Activated T-cell treated with anti-CD3 and anti-CD28 coated beads, Interleukin-2, amount 50 U/mL, for 4 hours (primary cell): ENCODE measurements around the gene EHHADH. TPM values are rescaled to one million over a fixed set of nuclear protein-coding genes. Genes with fewer than 3 reads are reported as not detected.

Experiments used
- ATAC-seq, 2 donors: fragments of 200-7000 bp; cut with Tn5 transposase; one replicate each; pipeline ENCODE4 v1.10.0; 2021
- DNase-seq: peaks from one replicate; pipeline ENCODE4 v3.0.0-alpha.2; 2020
- H3K27me3 Mint-ChIP-seq: one replicate; pipeline ENCODE4 v1.8.0; 2021; ENCODE audit warnings: low read depth, mixed read lengths
- H3K36me3 Mint-ChIP-seq: one replicate; pipeline ENCODE4 v1.8.0; 2022; ENCODE audit warnings: mixed read lengths; ENCODE audit not compliant: insufficient read depth
- H3K4me1 Mint-ChIP-seq: one replicate; pipeline ENCODE4 v1.8.0; 2021; ENCODE audit warnings: low read depth, mixed read lengths
- H3K4me3 Mint-ChIP-seq: one replicate; pipeline ENCODE4 v1.8.0; 2021; ENCODE audit warnings: mild to moderate bottlenecking, moderate library complexity, mixed read lengths
- H3K9me3 Mint-ChIP-seq: one replicate; pipeline ENCODE4 v1.8.0; 2021; ENCODE audit warnings: mixed read lengths
- total RNA-seq, 3 donors: library from RNA; stranded (reverse); gene quantifications; one replicate each; pipeline ENCODE4 v1.2.1, GENCODE V29; 2021

EHHADH gene
- total RNA-seq, 3 donors from 2014 or later = 0.79 to 1.8 (median 1.8) TPM

DNA sequence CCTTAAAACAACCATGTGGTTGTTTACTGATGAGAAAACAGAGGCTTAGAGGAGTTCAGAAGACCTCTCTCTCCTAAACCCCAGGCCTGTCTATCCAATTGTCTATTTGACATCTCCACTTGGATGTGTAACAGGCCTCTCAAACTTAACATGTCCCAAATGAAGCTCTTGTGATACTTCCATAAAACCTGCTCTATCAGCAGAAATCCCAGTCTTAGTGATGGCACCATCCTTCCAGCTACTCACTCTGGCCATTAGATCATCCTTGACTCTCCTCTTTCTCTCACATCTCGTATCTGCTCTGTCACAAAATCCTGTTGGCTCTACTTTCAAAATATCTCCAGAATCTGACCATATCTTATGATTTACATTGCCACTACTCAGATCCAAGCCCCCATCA, 28.8 kb downstream of the EHHADH start:
- DNase-seq = no peak
- Mint-ChIP-seq H3K9me3 (no peaks in the 10 kb centered on the region), H3K4me1 (no peaks in the 10 kb centered on the region), H3K36me3 (peaks cover 4% of the 10 kb centered on the region), H3K27me3 (no peaks in the 10 kb centered on the region), H3K4me3 (no peak overlapping the region)
- no peak for ATAC-seq

- DNase-seq (no peak), ATAC-seq (no peak)
- Mint-ChIP-seq H3K27me3 (no peaks in the 10 kb centered on the region), H3K36me3 (no peaks in the 10 kb centered on the region), H3K4me3 (no peak overlapping the region), H3K4me1 (no peaks in the 10 kb centered on the region), H3K9me3 (no peaks in the 10 kb centered on the region)
These were observed 32.6 kb downstream of the EHHADH start for GRCh38 chr3:185221203-185221602.

GRCh38 chr3:185216607-185216958, 37.3 kb downstream of the EHHADH start:
- H3K27me3 Mint-ChIP-seq = no peaks in the 10 kb centered on the region

DNA sequence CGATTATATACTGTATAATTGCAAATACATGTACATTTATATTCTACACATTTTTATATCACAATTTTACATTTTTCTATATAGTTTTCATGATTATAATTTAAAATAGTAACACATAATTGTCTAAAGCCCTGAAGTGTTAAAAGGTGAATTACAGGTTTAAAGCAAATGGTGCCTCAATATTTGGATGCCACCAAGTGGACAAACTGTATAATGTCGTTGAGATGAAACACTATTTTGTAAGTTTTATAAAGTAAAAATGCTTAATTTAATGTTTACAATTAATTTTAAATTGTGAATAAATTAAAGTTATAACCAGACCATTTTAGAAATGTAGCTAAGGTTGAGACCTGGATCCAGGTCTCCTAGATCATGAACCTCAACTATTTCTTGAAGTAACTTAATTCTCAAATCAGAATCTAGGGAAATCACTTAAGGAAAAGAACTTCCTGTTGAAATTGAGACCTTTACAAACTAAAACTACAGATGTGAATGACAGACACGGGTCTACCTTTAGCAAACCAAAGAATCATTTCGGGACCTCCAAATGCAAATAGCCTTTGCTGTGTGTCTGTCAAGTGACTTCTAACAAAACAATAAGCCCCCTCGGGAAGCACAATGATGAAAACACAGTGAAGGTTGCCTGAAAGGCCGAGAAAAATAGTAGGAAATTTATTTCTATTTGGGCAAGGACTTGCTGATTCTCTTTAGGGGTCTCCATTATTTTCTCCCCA, 37.8 kb downstream of the EHHADH start:
- Mint-ChIP-seq H3K4me1 (no peaks in the 10 kb centered on the region), H3K9me3 (no peaks in the 10 kb centered on the region), H3K36me3 (no peaks in the 10 kb centered on the region), H3K27me3 (no peaks in the 10 kb centered on the region), H3K4me3 (no peak overlapping the region)
- no peak for ATAC-seq
- no peak for DNase-seq

More at GRCh38 chr3:185216607-185216958, 37.3 kb downstream of the EHHADH start:
- no peaks in the 10 kb centered on the region for H3K9me3 Mint-ChIP-seq
- no peaks in the 10 kb centered on the region for H3K4me1 Mint-ChIP-seq
- DNase-seq (no peak), ATAC-seq (no peak)
- no peak overlapping the region for H3K4me3 Mint-ChIP-seq
- no peaks in the 10 kb centered on the region for H3K36me3 Mint-ChIP-seq

GRCh38 chr3:185212559-185212958, 41.3 kb downstream of the EHHADH start:
- peaks cover 3% of the 10 kb centered on the region for H3K4me1 Mint-ChIP-seq
- no peaks in the 10 kb centered on the region for H3K36me3 Mint-ChIP-seq
- H3K4me3 Mint-ChIP-seq = no peak overlapping the region
- H3K27me3 Mint-ChIP-seq = no peaks in the 10 kb centered on the region
- DNase-seq (no peak), ATAC-seq (no peak)
- H3K9me3 Mint-ChIP-seq = no peaks in the 10 kb centered on the region

- DNase-seq (no peak), ATAC-seq (no peak)
- no peaks in the 10 kb centered on the region for H3K27me3 Mint-ChIP-seq
- H3K9me3 Mint-ChIP-seq = no peaks in the 10 kb centered on the region
- peaks cover 3% of the 10 kb centered on the region for H3K4me1 Mint-ChIP-seq
- no peaks in the 10 kb centered on the region for H3K36me3 Mint-ChIP-seq
- H3K4me3 Mint-ChIP-seq = no peak overlapping the region
These were observed 41.8 kb downstream of the EHHADH start for GRCh38 chr3:185212086-185212485.

GRCh38 chr3:185210621-185211142, 43.2 kb downstream of the EHHADH start:
- Mint-ChIP-seq H3K36me3 (no peaks in the 10 kb centered on the region), H3K9me3 (no peaks in the 10 kb centered on the region), H3K4me3 (no peak overlapping the region), H3K27me3 (no peaks in the 10 kb centered on the region), H3K4me1 (peaks cover 3% of the 10 kb centered on the region)
- DNase-seq = no peak
- ATAC-seq = no peak

DNA sequence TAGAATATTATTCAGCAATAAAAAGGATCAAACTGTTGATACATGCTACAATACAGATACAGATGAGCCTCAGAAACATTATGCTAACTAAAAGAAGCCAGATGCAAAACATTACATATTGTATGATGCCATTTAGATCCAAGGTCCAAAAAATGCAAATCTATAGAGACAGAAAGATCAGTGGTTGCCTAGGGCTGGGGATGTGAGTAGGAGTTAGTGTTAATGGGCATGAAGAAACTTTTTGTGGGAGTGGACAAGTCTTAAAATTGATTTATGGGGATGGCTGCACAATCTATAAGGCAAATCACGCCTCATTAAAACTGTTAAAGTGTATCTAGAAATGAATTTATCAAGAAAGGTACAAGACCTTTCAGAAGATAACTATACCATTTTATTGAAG, 45.0 kb downstream of the EHHADH start:
- Mint-ChIP-seq H3K27me3 (no peaks in the 10 kb centered on the region), H3K9me3 (no peaks in the 10 kb centered on the region), H3K4me1 (peaks cover 3% of the 10 kb centered on the region), H3K4me3 (no peak overlapping the region), H3K36me3 (no peaks in the 10 kb centered on the region)
- DNase-seq (no peak), ATAC-seq (no peak)

GRCh38 chr3:185207931-185208746, 45.7 kb downstream of the EHHADH start:
- no peaks in the 10 kb centered on the region for H3K27me3 Mint-ChIP-seq
- DNase-seq = no peak
- H3K36me3 Mint-ChIP-seq = no peaks in the 10 kb centered on the region
- no peak overlapping the region for H3K4me3 Mint-ChIP-seq
- peaks cover 3% of the 10 kb centered on the region for H3K4me1 Mint-ChIP-seq
- ATAC-seq = peak; percentile 46 to 78
- H3K9me3 Mint-ChIP-seq = no peaks in the 10 kb centered on the region

DNA sequence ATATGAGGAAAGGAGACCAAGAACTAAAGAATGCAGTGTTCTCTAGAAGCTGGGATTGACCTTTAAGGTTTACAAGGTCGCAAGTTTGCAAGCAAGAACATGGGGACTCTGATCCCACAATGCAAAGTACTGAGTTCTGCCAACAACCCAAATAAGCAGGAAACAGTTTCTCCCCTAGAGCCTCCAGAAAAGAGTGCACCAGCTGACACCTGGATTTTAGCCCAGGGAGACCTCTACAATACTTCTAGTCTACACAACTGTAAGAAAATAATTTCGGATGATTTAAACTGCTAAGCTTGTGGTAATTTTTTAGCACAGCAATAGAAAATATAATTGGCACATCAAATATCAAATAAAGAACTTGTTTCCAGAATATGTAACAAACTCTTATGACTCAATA, 46.4 kb downstream of the EHHADH start:
- ATAC-seq (no peak), DNase-seq (no peak)
- H3K36me3 Mint-ChIP-seq = no peaks in the 10 kb centered on the region
- H3K27me3 Mint-ChIP-seq = no peaks in the 10 kb centered on the region
- H3K4me1 Mint-ChIP-seq = peaks cover 3% of the 10 kb centered on the region
- no peaks in the 10 kb centered on the region for H3K9me3 Mint-ChIP-seq
- no peak overlapping the region for H3K4me3 Mint-ChIP-seq

- ATAC-seq (no peak), DNase-seq (no peak)
- no peaks in the 10 kb centered on the region for H3K36me3 Mint-ChIP-seq
- H3K27me3 Mint-ChIP-seq = no peaks in the 10 kb centered on the region
- no peaks in the 10 kb centered on the region for H3K9me3 Mint-ChIP-seq
- H3K4me3 Mint-ChIP-seq = no peak overlapping the region
- peaks cover 3% of the 10 kb centered on the region for H3K4me1 Mint-ChIP-seq
These were observed 48.0 kb downstream of the EHHADH start for GRCh38 chr3:185205865-185206264.

DNA sequence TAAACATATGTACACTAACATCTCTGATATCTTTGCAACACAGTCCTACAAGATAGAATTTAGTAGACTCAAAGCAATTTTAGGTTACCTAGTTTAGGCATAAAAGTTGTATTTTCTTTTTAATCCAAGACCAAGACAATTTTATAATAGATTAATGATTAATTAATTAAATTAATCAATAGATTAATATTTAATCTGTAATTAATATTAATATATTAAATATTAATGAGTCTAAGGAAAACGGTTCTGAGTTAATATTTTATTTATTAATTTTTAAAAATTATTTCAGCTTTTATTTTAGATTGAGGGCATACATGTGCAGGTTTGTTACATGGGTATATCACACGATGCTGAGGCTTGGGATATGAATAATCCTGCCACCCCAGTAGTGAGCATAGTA, 49.0 kb downstream of the EHHADH start:
- no peak overlapping the region for H3K4me3 Mint-ChIP-seq
- ATAC-seq = no peak
- no peak for DNase-seq
- no peaks in the 10 kb centered on the region for H3K9me3 Mint-ChIP-seq
- H3K4me1 Mint-ChIP-seq = peaks cover 3% of the 10 kb centered on the region
- H3K36me3 Mint-ChIP-seq = peaks cover 2% of the 10 kb centered on the region
- no peaks in the 10 kb centered on the region for H3K27me3 Mint-ChIP-seq

GRCh38 chr3:185200639-185201038, 53.2 kb downstream of the EHHADH start:
- DNase-seq = no peak
- no peaks in the 10 kb centered on the region for H3K9me3 Mint-ChIP-seq
- H3K36me3 Mint-ChIP-seq = peaks cover 2% of the 10 kb centered on the region
- H3K27me3 Mint-ChIP-seq = no peaks in the 10 kb centered on the region
- H3K4me3 Mint-ChIP-seq = no peak overlapping the region
- ATAC-seq = no peak
- H3K4me1 Mint-ChIP-seq = no peaks in the 10 kb centered on the region

GRCh38 chr3:185199671-185200070, 54.2 kb downstream of the EHHADH start:
- H3K4me1 Mint-ChIP-seq = no peaks in the 10 kb centered on the region

GRCh38 chr3:185199206-185199605, 54.6 kb downstream of the EHHADH start:
- H3K4me3 Mint-ChIP-seq = no peak overlapping the region
- ATAC-seq (no peak), DNase-seq (no peak)
- no peaks in the 10 kb centered on the region for H3K9me3 Mint-ChIP-seq
- H3K36me3 Mint-ChIP-seq = peaks cover 2% of the 10 kb centered on the region
- no peaks in the 10 kb centered on the region for H3K27me3 Mint-ChIP-seq
- H3K4me1 Mint-ChIP-seq = no peaks in the 10 kb centered on the region

More at GRCh38 chr3:185199671-185200070, 54.2 kb downstream of the EHHADH start:
- DNase-seq (no peak), ATAC-seq (no peak)
- H3K4me3 Mint-ChIP-seq = no peak overlapping the region
- H3K27me3 Mint-ChIP-seq = no peaks in the 10 kb centered on the region
- H3K36me3 Mint-ChIP-seq = peaks cover 2% of the 10 kb centered on the region
- H3K9me3 Mint-ChIP-seq = no peaks in the 10 kb centered on the region
